GM19099 (cell line): ENCODE measurements around the gene GP1BB.

ENCODE experiments used
- POLR2A ChIP-seq: IDR thresholded peaks from 3 replicates; pipeline ENCODE4 v1.6.1; 2011; ENCODE audit warnings: low read depth; ENCODE audit not compliant: insufficient read length; ENCODE audit errors: extremely low read depth

The GP1BB gene

DNA sequence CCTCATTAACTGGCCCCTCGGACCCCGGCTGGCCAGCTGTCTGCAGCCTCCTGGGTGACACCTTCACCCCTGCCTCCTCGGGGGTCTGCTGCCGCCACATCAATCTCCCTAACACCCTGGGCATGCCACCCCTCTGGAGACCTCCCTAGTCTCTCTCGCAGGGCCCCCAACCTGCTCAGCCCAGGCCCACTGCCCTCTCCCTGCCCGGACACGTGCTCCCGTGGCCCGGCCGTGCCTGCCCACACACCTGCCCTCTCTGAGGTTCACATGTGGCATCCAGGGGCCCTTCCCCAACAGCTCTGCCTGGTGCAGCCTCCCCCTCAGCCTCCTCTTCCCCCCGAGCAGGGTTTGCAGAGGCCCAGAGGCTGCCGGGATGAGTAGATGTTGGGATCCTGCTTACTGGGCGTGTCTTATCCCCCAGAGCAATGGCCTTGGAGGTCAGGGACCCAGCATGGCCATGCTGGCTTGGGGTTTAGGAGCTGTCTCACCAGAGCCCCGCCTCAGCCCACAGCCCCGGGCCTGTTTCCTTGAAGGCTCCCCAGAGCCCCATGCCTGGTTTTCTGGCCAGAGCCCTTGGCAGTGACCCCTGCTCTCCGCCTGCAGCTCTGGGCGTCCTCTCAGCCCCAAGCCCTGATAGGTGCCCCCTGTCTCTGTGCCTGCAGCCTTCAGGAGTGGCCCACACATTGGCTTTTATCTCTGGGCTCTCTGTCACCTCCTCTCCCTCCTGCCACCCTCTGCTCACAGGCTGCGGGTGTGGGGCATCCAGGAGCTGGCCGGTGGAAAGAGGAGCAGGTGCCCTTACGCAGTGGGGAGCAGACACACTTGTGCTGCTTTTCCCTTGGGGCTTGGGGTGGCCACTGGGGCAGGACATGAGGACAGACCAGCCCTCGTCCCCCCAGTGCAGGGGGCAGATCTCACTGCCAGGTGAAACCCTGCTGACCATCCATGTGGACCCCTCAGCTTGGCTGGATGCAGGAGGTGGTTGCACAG lies 34.7 kb upstream of the GP1BB start:
- no peak for TF ChIP-seq POLR2A

DNA sequence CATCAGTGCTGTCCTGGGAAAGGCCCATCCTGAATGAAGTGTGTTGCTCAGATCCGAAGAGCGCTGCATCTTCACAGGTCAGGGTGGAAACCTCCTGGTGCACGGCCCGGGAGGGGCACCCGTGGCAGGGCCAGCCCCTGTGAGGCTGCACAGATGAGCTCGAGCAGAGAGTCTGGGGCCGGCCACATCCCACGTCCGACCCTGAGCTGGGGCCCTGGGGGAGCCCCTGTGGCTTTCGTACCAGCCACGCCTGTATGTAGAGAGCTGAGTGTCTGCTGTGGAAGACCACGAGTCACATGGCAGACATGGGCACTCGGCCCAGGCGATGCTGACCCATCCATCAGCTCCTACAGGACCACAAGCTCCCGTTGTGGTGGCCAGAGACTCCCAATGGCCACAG lies 33.9 kb upstream of the GP1BB start:
- no peak for TF ChIP-seq POLR2A

DNA sequence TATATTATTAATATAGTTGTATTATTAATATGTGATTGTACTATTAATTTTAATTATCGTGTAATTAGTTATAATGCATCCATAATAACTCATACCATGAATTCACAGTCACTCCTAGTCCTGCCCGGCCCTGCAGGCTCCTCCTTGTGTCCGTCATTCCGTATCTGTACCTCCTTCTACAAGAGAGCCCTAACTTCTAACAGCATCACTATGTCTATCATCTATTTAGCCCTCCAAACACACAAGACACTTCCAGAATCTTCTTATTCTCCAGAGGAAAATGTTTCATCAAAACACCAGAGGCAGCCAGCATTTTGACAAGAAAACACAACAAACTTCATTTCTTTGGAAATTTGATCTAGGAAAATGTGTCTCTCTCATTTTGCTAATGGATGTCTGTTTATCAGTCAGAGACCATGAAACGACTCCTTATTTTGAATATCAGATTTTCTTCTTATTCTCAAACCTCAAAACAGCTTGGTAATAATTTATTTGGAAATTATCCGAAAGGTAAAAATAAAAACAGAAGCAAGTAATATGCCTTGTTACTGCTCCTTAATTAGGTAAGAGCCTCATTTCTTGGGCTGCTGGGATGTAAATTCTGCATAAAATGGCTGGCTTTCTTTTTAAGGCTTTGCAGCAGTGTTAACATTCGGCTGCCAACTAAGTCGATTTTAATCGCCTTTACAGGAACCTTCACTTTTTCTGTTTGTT lies 32.2 kb upstream of the GP1BB start:
- TF ChIP-seq POLR2A, result no peak

DNA sequence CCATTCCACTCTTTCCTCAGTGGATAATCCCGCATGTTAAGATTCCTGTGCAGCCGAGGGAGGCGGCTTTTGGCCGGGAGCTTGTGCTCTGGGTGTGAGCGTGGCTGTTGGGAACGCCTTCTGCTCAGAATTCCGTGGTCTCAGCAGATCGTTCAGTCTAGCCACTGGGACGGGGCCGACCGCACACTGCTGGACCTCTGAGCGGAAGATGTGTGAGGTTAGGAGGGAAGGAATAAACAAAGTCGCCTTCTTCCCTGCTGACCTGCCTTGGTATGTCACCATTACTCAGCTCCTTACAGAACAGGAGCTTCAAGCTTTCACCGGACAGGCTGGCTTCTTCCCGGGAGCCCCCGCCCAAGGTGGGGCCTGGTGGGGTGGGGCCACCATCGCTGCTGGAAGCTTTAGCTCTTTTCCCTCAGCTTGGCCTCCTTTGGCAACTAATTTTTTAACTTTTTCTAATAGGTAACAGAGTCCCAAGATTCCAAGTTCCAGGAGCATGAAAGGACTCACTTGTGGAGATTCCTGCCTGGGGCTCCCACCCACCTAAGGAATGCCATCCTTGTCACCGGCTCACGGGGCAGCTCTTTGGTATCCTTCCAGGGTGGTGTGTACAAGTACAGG lies 31.5 kb upstream of the GP1BB start:
- no peak for TF ChIP-seq POLR2A

DNA sequence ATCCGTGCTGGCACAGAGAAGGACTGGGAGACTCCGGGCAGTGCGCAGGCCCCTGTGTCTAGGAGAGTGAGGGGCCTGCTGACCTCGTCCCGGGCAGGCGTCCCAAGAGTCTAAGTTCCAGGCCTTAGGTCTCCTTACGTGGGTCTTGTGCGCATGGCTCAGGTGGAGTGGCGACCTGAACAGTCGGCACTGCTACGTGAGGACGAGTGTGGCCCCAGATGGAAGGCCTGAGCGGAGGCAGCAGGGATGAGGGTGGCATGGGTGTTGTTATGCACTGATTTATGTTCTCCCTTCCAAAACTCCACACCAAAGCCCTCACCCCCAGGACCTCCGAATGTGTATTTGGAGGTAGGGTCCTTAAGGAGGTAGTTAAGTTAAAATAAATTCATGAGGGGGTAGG lies 29.8 kb upstream of the GP1BB start:
- TF ChIP-seq POLR2A, result no peak

DNA sequence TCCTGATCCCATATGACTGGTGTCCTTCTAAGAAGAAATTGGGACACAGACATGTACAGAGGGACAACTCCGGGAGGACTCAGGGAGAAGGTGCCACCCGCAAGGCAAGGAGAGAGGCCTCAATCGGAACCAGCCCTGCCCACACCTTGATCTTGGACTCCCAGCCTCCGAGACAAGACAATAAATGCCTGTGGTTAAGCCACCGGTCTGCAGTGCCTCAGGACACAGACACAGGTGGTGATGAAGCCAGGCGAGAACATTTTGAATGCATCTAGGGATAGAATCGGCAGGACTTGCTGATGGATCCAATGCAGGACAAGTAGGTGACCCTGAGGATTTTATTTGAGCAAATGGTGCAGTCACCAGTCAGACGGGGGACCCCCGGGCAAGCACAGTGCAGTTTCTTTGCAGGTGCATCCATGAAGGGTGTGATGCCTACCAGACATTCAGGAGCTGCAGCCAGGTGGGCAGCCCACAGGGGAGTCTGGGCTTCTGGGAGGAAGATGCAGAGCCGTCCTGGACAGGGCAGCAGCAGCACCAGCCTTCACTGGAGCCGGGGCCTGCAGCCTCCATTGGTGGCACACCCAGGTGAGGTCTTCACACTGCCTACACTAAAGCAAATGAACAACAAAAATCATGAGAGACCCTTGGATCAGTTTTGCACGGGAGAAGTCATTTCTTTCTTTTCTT lies 29.2 kb upstream of the GP1BB start:
- TF ChIP-seq POLR2A, result no peak

DNA sequence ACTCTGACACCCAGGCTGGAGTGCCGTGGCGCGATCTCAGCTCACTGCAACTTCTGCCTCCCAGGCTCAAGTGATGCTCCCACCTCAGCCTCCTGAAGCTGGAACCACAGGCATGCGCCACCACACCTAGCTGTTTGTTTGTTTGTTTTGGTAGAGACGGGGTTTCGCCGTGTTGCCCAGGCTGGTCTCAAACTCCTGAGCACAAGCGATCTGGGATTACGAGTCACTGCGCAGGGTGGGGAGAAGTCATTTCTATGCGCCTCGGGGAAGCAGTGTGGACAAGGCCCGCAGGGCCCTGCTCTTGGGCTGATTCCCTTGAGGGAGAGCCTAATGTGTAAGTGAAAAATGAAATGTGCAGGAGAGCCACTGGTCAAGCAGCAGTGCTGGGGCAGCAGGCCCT lies 28.6 kb upstream of the GP1BB start:
- no peak for TF ChIP-seq POLR2A

DNA sequence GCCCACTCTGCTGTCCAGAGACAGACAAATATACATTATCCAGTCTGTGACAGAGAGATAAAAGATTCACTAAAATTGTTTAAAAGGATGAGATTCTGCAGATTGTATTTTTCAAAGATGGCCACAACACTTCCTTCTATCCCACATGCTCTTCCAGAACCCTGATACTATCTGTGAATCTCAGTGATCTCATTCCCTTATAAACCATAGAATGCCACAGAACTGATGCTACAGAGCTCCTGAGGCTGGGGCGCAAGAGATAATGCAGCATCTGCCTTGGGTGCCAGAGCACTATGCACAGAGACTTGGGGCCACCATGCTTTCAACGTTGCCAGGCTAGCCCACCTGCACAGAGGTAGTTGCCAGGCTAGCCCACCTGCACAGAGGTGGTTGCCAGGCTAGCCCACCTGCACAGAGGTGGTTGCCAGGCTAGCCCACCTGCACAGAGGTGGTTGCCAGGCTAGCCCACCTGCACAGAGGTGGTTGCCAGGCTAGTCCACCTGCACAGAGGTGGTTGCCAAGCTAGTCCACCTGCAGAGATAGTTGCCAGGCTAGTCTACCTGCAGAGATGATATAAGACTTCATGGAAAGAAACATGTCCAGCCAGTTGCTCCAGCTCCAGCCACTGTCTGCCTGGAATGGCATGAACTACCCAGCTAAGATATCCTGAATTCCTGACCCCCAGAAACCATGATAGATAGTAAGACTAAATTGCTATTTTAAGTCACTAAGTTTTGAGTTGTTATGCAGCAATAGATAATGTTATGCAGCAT lies 26.6 kb upstream of the GP1BB start:
- TF ChIP-seq POLR2A, result no peak

DNA sequence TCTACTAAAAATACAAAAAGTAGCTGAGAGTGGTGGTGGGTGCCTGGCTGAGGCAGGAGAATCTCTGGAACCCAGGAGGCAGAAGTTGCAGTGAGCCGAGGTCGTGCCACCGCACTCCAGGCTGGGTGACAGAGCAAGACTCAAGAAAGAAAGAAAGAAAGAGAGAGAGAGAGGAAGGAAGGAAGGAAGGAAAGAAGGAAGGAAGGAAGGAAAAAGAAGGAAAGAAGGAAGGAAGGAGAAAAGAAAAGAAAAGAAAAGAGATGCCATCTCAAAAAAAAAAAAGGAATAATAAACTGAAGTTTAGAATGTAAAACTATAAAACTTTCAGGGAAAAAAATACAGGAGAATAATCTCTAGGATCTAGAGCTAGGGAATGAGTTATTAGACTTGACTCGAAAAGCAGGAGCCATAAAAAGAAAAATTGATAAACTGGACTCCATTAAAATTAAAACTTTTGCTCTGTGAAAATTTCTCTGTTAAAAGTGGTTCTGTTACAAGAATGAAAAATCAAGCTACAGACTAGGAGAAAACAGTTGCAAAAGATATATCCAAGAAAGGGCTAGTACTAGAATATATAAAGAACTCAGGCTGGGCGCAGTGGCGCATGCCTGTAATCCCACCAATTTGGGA lies 22.4 kb upstream of the GP1BB start:
- no peak for TF ChIP-seq POLR2A

DNA sequence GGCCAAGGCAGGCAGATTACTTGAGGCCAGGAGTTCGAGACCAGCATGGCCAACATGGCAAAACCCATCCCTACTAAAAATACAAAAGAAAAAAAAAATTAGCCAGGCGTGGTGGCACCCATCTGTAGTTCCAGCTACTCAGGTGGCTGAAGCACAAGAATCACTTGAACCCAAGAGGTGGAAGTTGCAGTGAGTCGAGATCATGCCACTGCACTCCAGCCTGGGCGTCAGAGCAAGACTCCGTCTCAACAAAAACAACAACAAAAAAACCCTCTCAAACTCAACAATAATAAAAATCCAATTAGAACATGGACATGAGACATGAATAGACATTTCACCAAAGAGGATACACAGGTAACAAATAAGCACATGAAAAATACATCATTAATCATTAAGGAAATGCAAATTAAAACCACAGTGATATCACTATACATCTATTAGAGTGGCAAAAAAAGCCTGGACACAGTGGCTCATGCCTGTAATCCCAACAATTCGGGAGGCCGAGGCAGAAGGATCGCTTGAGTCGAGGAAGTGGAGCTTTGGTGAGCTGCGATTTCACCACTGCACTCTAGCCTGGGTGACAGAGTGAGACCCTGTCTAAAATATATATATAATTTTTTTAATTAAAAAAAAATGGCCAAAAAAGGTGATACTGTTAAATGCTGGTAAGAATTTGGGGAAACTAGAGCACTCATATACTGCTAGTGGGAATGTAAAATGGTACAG lies 21.8 kb upstream of the GP1BB start:
- no peak for TF ChIP-seq POLR2A

DNA sequence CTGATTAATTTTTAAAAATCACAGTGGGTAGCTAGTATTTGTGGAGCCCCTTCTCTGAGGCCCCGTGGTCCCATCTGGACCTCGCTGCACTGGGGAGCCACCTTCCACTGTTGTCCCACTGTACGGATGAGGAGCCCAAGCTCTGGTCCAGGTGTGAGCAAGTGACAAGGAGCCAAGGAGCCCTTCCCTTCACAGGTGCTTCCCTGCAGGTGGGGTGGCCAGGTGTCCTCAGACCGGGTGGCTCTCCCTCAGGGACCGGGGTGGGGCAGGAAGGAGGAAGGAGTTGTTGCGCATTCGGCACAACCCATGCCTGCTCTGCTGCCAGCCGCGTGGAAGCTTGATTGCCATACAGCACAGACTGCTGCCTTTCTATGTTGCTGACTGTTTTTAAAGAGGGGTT lies 19.5 kb upstream of the GP1BB start:
- no peak for TF ChIP-seq POLR2A

DNA sequence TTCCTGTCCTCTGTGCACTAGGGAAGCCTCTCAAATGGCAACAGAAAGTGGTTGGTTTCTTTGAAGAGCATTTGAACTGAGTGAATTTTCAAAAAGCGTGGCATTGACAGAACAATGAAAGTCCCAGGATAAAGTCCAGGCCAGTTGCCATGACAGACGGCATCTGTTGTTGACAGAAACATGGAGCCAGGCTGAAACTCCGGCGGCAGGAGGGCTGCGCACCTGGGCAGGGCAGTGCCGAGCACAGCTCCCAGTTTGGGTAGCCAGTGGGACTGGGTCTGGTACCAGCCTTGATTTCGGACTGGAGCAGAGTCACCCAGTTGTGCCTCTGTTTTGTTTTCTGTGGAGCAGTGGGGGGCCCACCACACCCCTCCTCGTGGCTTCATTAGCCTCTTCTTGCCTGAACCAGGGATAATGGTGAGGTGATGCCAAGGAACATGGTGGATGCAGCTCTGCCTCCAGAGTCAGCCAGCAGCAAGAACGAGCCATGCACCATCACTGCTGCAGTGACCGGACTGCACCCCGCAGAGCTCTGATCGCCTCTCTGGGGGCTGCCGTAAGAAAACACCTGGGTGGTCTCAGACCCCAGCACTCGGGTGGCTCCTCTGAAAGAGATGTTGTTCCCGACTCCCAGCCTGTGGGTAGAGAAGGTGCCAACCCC lies 18.9 kb upstream of the GP1BB start:
- no peak for TF ChIP-seq POLR2A
